Measurements from ENCODE around the gene SHROOM3.

The SHROOM3 gene

GRCh38 chr4:76498550-76498949, 63.5 kb downstream of the SHROOM3 start:
- no peak for DNase-seq

- DNase-seq, result no peak
Measured at GRCh38 chr4:76499461-76499860, 64.4 kb downstream of the SHROOM3 start.

DNA sequence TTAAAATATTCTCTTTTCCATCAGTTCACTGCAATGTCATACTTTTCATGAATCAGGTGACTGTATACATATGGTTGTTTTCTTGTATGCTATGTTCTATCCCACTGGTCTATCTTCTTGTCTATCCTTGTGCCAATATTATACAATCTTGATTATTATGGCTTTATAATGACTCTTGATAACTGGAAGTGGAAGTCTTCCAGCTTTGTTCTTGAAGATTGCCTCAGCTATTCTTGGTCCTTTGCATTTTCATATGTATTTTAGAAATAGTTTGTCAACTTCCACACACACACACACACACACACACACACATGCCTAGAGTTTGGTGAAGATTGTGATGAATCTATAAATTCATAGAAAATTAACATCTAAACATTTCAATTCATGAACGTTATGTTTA, 67.9 kb downstream of the SHROOM3 start:
- DNase-seq, result no peak

DNA sequence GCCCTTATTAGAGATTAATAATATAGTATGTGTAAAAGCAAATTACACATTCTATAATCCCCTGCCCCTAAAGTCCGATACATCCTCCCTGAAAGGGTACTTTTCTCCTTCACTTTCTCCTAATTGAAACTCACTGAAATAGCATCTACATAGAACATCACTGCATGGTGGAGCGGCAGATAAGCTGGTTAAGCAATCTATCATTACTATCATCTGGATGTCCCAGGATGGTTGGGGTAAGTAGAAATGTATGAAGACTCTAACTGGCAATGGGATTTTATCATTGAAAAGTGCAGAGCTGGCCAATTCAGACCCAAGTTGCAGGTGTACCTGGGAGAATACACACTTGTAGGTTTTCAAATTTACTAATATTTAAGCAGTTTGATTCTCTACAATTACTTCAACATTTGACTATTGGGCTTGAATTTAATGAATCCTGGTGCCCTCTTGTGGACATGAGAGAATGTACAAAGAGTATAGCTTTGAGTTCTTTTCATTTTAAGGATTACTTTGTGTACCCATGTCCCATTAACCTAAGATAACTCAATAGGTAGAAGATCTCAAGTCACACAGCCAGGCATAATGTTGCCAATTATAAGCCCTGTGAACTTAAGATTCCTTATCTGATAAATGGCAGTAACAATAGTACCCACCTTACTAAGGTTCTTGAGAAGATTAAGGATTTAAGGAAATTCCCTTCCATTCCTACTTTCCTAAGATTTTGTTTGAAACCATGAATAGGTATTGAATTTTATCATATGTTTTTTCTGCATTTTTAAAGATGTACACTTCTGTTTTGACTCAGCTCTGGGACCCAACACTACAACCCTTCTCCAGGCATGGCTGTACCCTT, 69.8 kb downstream of the SHROOM3 start:
- DNase-seq, result peak in 1 of 5 experiments; percentile 46

GRCh38 chr4:76511947-76512346, 76.9 kb downstream of the SHROOM3 start:
- no peak for DNase-seq

DNA sequence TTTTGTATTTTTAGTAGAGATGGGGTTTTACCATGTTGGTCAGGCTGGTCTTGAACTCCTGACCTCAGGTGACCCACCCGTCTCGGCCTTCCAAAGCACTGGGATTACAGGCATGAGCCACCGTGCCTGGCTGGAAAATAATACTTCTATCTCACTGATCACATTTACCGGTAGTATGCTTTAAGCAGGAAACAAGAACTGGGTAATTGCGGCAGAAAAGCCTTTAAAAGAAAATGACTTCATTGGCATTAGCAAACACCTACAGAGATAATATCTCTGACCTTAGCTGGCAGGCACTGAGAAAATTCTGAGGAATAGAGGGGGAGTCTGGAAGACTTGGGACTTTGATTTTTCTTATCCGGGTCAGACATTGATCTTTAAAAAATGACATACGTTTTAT, 78.5 kb downstream of the SHROOM3 start:
- DNase-seq, result no peak

DNA sequence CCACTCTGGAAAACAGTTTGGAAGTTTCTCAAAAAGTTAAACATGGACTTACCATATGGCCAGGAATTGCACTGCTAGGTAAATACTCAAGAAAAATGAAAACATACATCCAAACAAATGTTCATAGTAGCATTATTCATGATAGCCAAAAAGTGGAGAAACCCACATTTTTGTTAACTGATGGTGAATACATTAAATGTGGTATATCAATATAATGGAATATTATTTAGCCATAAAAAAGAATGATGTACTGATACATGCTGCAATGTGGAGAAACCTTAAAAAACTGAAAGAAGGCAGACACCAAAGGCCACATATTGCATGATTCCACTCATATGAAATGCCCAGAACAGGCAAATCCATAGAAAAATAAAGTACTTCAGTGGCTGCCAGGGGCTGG, 79.1 kb downstream of the SHROOM3 start:
- no peak for DNase-seq

DNA sequence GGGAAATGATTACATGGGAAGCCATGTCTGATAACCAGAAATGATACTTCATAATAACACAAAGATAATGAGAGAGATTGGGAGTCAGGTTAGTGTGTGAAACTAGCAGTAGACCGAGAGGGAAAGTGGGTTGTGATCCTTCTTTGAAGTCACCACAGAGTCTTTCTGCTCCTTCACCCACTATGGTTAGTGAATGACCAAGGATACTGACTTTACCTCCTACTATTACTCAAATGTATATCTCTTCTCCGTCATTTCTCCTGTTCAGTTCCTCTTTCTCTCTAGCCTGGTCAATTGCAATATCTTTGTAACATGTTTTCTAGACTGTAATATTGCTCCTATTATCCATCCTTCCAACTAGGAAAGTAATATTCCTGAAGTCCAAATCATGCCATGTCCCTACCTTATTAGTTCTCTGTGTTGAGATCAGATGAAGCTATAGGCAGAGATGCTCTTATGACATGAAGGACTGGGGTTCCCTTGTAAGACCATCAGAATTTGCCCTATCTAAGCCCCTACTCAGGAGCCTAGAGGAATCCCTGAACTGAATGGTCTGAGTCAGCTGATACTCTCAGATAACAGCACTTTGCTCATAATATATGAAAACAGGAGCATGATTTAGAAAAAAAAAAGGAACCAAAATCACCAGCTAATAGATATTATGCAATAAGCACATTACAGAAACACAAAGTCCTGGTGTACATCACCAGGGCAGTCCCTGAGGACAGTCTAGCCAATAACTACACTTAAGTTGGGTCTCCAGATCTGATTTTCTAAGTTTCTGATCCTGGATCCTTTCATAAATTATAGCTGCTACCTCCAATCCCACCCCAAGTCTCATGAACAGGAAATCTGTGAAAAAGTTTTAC, 81.2 kb downstream of the SHROOM3 start:
- DNase-seq, result peak in 1 of 5 experiments; percentile 16

DNA sequence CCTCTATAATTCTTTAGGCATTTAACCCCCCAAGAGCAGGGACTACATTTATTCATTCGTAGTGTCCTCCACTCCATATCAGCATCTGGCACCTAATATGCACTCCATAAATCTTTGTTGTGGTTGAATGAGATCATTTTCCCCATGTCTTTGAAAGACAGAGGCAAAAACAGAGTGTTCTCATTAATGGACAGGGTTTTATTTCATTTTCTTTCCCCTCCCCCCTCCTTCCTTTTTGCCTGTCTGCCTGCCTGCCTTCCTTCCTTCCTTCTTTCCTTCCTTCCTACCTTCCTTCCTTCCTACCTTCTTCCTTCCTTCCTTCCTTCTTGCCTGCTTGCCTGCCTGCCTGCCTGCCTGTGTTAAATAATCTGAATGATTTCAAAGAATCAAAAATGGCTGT, 83.2 kb downstream of the SHROOM3 start:
- DNase-seq, result no peak

DNA sequence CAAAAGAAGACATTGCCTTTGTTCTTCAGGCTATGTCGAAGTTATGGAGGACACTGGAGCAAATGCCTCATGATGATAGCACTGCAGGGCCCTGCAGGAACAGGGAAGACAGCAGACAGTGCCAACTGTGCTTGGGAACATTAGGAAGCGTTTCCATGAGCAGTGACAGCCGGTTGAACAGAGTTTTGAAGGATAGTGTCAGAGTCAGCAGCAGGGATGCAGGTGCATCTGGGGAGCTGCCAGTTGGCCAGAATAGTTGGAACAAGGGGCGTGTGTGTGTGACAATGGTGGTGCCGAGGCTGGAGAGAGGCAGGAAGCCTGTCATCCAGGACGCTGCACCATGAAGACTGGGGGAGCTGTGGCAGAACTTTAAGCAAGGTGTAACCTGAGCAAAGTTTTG, 88.6 kb downstream of the SHROOM3 start:
- no peak for DNase-seq

DNA sequence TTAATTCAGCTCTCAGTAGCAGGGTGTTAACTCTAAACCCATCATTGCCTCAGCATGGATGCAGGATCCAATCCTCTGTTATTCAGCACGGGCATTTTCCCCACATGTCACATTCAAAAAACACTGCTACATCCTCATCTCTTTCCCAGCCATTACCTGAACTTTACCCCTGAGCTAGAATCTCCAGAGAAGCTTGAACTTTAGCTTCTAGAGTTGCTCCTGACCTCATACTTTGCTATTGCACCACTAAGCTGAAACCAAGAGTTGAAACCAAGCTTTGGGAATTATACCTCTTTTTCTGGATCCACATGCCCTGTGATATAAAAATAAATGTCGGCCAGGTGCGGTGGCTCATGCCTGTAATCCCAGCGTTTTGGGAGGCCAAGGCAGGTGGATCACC, 90.7 kb downstream of the SHROOM3 start:
- DNase-seq, result no peak

DNA sequence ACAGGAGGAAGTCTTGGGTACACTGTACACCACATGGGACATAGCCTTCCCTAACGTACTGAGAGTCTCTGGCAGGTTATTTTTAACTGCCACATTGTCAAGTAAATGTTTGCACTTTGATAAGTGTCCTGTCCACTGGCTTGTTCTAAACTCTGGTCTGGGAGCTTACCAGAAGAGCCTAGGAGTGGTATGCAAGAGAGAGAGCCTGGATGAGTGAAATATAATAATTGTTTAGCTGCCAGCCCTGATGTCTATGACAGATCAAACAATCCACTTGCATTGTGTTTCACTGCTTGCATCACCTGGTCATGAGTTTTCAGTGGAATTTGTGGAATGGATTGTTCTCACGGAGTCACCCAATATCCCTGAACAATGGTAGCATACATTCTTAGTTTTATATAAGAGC, 91.6 kb downstream of the SHROOM3 start:
- DNase-seq, result no peak

GRCh38 chr4:76527666-76528065, 92.6 kb downstream of the SHROOM3 start:
- DNase-seq, result no peak

- DNase-seq, result no peak
Measured at GRCh38 chr4:76531597-76531996, 96.6 kb downstream of the SHROOM3 start.

DNA sequence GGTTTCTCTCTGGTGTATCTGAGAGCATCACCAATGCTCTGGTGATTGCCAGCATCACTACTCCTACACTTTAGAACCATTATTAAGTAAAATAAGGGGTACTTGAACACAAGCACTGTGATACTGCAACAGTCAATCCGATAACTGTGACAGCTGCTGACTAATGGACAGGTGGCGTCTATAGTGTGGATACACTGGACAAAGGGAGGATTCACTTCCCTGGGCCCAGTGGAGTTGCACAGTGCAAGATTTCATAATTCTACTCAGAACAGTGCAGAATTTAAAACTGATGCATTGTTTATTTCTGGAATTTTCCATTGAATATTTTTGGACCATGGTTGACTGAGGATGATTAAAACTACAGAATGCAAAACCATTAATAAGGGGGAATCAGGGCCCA, 97.8 kb downstream of the SHROOM3 start:
- no peak for DNase-seq

DNA sequence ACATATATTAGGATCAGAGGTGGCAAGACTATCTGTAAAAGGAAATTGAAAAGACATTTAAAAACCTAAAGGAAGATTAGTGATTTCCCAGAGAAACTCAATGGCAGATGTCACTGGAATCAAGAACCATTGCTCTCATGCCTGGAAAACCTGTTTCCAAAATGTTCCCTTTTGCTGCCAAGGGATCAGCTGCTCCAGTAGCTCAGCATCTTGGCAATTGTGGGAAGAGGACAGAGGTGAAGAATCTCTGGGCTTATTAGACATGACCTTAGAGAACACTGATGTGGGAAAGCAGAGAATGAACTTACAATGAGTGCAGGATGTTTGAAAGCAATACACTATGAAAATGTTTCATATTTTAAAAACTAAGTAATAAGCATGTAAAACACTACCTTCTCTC, 98.3 kb downstream of the SHROOM3 start:
- DNase-seq, result no peak

DNA sequence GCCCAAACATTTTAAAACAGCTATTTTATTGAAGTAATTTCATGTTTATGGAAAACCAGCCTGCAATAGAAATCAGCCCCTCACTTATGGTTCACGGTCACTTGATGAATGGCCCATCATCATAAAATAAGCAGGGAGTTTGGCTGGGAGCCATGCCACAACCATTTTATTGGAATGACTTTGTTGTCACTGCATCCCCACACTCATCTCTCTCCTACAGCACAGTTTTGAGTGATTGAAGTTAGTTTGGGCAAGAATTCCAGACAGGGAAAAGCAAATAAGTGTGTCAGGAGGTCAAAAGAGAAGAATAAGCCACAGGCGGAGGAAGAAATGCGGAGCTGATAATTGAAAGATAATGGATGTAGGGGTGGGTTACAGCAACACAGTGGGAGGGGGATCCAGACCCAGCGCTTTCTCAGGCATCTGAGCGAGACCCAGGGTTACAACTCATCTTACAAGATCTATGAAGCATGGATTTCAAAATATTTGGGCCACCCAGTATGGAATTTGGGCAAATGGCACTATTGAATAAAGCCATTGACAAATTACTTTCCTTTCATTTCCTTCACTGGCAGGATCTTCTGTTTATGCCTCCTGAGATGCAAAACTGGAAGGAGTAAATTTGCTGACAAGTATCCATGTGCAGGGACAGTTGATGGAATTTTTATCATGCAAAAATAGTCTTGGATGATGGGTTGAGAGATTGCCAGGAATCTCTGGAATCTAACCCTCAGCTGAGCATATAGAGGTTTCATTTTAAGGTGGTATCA, 100.8 kb downstream of the SHROOM3 start:
- no peak for DNase-seq

DNA sequence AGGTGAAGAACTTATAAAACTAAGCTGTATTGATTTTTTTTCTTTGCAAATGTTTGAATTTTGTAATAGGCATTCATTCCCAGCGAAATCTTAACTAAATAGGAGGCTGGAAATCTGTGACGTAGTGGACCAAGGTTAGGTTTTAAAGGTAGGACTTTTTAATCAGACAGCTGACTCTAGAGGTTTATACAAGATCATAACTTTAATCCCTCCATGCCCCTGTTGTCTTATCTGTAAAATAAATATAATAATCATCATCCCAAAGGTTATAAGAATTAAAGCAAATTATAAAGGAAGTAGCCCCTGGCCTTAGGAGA, 101.3 kb downstream of the SHROOM3 start:
- no peak for DNase-seq

GRCh38 chr4:76538296-76538695, 103.3 kb downstream of the SHROOM3 start:
- no peak for DNase-seq

DNA sequence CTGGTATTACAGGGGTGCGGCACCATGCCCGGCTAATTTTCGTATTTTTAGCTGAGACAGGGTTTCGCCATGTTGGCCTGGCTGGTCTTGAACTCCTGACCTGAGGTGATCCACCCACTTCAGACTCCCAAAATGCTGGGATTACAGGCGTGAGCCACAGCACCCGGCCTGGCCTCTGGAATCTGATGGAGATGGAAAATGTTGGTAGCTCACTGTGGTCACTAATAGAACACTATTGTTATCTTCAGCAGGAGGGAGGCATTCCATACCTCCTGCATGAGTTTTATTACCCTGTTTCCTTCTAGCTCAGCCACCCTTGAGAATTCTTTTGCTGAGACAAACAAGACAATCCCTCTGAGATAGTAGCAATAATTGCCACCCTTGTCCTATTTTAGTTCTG, 105.0 kb downstream of the SHROOM3 start:
- no peak for DNase-seq

- no peak for DNase-seq
Measured at GRCh38 chr4:76540486-76540885, 105.5 kb downstream of the SHROOM3 start.

DNA sequence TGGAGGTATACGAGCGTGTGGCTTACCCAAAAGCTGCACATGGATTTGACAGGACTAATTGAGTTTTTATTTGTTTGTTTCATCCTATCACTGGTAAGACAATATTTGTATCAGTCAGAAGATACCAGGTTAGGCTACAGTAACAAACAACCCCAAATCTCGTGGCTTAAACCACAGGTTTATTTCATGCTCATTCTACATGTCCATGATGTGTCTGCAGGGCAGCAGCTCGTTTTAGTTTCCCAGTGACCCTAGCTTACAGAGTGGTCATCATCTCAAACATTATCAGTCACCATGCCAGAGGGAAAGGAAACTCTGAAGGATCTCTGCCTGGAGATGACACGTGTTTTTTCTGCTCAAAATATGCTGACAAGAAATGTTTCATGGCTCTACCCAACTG, 108.3 kb downstream of the SHROOM3 start:
- DNase-seq, result no peak

DNA sequence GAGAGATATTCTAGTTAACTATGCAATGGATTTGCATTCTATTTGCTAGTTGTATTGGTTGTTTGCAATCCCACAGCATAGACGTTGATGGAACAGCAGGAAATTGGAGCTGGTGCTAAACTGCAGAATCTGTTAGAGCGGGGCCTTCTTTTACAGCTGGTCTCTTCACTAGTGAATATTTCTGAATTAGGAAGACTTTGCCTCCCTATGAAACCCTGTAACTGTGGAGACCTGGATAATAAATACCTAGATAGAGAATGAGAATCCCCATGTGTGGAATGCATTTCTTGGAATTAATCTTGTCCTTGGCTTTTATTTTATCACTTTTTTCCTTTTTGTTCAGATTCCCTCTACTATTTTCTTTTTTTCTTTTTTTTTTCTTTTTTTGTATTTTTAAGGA, 109.7 kb downstream of the SHROOM3 start:
- DNase-seq, result no peak

Measured in T-helper 2 cell (primary cell).